Endodermal cell (in vitro differentiated cells): ENCODE measurements around the gene SLC7A14. TPM values are rescaled to one million over a fixed set of nuclear protein-coding genes. Genes with fewer than 3 reads are reported as not detected.

Experiments used
- DNase-seq: peaks from one replicate; pipeline ENCODE4 v3.0.0-alpha.2; 2017
- H3K27ac ChIP-seq: 2 replicates; pipeline ENCODE4 v1.5.1; 2013; ENCODE audit warnings: mild to moderate bottlenecking, low read depth, low read length, moderate library complexity
- H3K27me3 ChIP-seq: 2 replicates; pipeline ENCODE4 v1.6.1; 2013; ENCODE audit warnings: mild to moderate bottlenecking, low read length, moderate library complexity; ENCODE audit not compliant: insufficient read depth, control insufficient read depth, poor library complexity, severe bottlenecking
- H3K36me3 ChIP-seq: 2 replicates; pipeline ENCODE4 v1.7.0; 2013; ENCODE audit warnings: mild to moderate bottlenecking, low read length, moderate library complexity; ENCODE audit not compliant: control insufficient read depth, insufficient read depth
- H3K4me1 ChIP-seq: one replicate; pipeline ENCODE4 v1.7.0; 2013; ENCODE audit warnings: low read length; ENCODE audit not compliant: control insufficient read depth, insufficient read depth
- H3K4me3 ChIP-seq: 2 replicates; pipeline ENCODE4 v1.5.1; 2013; ENCODE audit warnings: mild to moderate bottlenecking, low read length, moderate library complexity
- H3K9ac ChIP-seq: 2 replicates; pipeline ENCODE4 v1.6.1; 2013; ENCODE audit warnings: mild to moderate bottlenecking, low read length, moderate library complexity; ENCODE audit not compliant: poor library complexity, severe bottlenecking; ENCODE audit errors: extremely low read depth
- H3K9me3 ChIP-seq: 2 replicates; pipeline ENCODE4 v1.6.1; 2013; ENCODE audit warnings: mild to moderate bottlenecking, low read length, moderate library complexity; ENCODE audit not compliant: control insufficient read depth
- H3K27ac Mint-ChIP-seq: 2 replicates; pipeline ENCODE4 v1.8.0; 2020; ENCODE audit warnings: mixed read lengths
- H3K27me3 Mint-ChIP-seq: 2 replicates; pipeline ENCODE4 v1.8.0; 2021; ENCODE audit warnings: mild to moderate bottlenecking, mixed read lengths; ENCODE audit not compliant: insufficient read depth
- H3K36me3 Mint-ChIP-seq: 2 replicates; pipeline ENCODE4 v1.8.0; 2020; ENCODE audit warnings: low read depth, mixed read lengths
- H3K4me1 Mint-ChIP-seq: 2 replicates; pipeline ENCODE4 v1.8.0; 2020; ENCODE audit warnings: mixed read lengths
- H3K4me3 Mint-ChIP-seq: 2 replicates; pipeline ENCODE4 v1.8.0; 2020; ENCODE audit warnings: mild to moderate bottlenecking, moderate library complexity, mixed read lengths
- H3K9me3 Mint-ChIP-seq: 2 replicates; pipeline ENCODE4 v1.8.0; 2020; ENCODE audit warnings: mild to moderate bottlenecking, mixed read lengths
- CTCF ChIP-seq: fragments of 200-600 bp; sonication (generic); conservative IDR thresholded peaks from 2 replicates; pipeline ENCODE4 v1.5.0; 2021; ENCODE audit warnings: antibody characterized with exemption, mild to moderate bottlenecking
- WGBS, 2 experiments: methylation state at CpG; one replicate each; pipeline versions ENCODE4 v1.1.5 to v1.1.7; 2013; ENCODE audit warnings: missing lambda C conversion rate in 2 of 2, mixed read lengths in 1 of 2; ENCODE audit not compliant: insufficient coverage in 1 of 2, insufficient read length in 1 of 2; 5-methylcytosine and 5-hydroxymethylcytosine counted together
- total RNA-seq, 2 donors: library from RNA; stranded (reverse); fragmentation: NEBNext Ultra II Directional in 1 of 2; extraction: Animal tissue kit (Norgen Biotek cat#: 25700) in 1 of 2; gene quantifications; 2 replicates in 1 of 2; 3 replicates in 1 of 2; pipeline ENCODE4 v1.2.1, GENCODE V29; 2021

Gene SLC7A14
- total RNA-seq, 2 donors from 2014 or later = 0.29 to 0.42 TPM

- Histone ChIP-seq H3K27ac (no peak overlapping the region), H3K9ac (no peak overlapping the region), H3K27me3 (peaks cover 3% of the 10 kb centered on the region), H3K4me3 (no peak overlapping the region), H3K4me1 (peaks cover 18% of the 10 kb centered on the region), H3K36me3 (no peaks in the 10 kb centered on the region), H3K9me3 (no peaks in the 10 kb centered on the region)
- H3K27ac Mint-ChIP-seq = no peak overlapping the region
- H3K36me3 Mint-ChIP-seq = no peaks in the 10 kb centered on the region
- no peak for DNase-seq
- H3K27me3 Mint-ChIP-seq = peaks cover 2% of the 10 kb centered on the region
- no peak for TF ChIP-seq CTCF
- peaks cover 43% of the 10 kb centered on the region for H3K4me1 Mint-ChIP-seq
- peaks cover 4% of the 10 kb centered on the region for H3K9me3 Mint-ChIP-seq
- no peak overlapping the region for H3K4me3 Mint-ChIP-seq
- WGBS, 2 experiments = 94 to 100% methylated on average over 1 of the region's 1 CpG
Observed at GRCh38 chr3:170593634-170594033, 7.8 kb upstream of the SLC7A14 start.

- no peak for TF ChIP-seq CTCF
- WGBS, 2 experiments = 80 to 89% methylated on average over 2 of the region's 2 CpGs
- Histone ChIP-seq H3K27me3 (peaks cover 45% of the 10 kb centered on the region), H3K9ac (no peak overlapping the region), H3K36me3 (no peaks in the 10 kb centered on the region), H3K4me3 (no peak overlapping the region), H3K4me1 (peaks cover 18% of the 10 kb centered on the region), H3K9me3 (no peaks in the 10 kb centered on the region), H3K27ac (no peak overlapping the region)
- no peak for DNase-seq
- H3K36me3 Mint-ChIP-seq = no peaks in the 10 kb centered on the region
- peaks cover 36% of the 10 kb centered on the region for H3K27me3 Mint-ChIP-seq
- H3K27ac Mint-ChIP-seq = no peak overlapping the region
- H3K4me3 Mint-ChIP-seq = no peak overlapping the region
- no peaks in the 10 kb centered on the region for H3K9me3 Mint-ChIP-seq
- peaks cover 27% of the 10 kb centered on the region for H3K4me1 Mint-ChIP-seq
Observed at GRCh38 chr3:170589113-170589512, 3.2 kb upstream of the SLC7A14 start.

DNA sequence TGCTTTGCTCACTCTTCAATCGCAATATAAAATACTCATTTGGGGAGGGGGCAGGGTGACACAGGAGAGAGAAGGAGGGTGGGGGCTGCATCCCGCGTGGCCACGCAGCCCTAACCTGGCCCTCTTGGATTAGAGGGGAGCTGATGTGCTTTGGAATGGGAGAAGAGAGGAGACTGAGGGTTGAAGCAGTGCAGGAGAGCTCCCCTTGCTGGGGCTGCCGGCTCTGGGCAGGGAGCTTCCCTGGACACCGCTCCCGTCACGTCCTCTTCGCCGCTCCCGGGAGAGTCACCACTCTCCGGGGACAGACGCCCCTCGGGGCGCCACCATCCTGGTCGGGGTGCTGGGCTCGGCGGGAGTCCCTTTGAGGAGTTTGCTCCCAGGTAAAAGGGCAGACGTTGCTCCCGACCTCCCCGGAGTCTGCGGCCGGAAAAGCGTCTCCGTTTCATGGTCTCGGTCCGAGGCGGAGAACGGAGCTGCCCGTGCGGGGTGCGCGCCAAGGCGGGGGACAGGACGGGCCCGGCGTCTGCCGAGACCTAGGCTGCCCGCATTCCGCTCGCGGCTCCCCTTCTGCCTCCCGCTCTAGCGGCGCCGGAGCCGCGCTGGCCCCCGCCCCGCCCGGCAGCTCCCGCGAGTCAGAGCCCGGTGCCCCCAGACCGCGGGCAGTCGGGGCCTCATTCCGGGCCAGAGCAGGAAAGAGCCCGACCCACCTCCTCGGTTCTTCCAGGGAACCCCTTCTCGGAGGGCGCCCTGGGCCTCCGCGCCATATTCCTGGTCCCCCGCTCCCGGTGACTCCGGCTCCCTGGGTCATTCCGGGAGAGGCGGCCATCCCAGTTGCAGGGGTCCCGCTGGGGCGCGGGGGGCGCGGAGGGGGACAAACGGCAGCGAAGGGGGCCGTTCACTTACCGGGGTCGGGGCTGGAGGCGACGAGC is 603 bp downstream of the SLC7A14 start:
- Histone ChIP-seq H3K27me3 (peaks cover 62% of the 10 kb centered on the region), H3K9ac (no peak overlapping the region), H3K4me1 (peaks cover 22% of the 10 kb centered on the region), H3K9me3 (no peaks in the 10 kb centered on the region), H3K4me3 (peak overlapping the region; percentile 77), H3K27ac (no peak overlapping the region), H3K36me3 (no peaks in the 10 kb centered on the region)
- no peak overlapping the region for H3K27ac Mint-ChIP-seq
- peaks cover 43% of the 10 kb centered on the region for H3K27me3 Mint-ChIP-seq
- peak; percentile 81 for DNase-seq
- no peaks in the 10 kb centered on the region for H3K9me3 Mint-ChIP-seq
- peak overlapping the region; percentile 58 for H3K4me3 Mint-ChIP-seq
- H3K36me3 Mint-ChIP-seq = no peaks in the 10 kb centered on the region
- 0% methylated on average over 38 to 80 of the region's 81 CpGs for WGBS, 2 experiments
- H3K4me1 Mint-ChIP-seq = peaks cover 22% of the 10 kb centered on the region
- peak; percentile 9 for TF ChIP-seq CTCF
